Mucosa of rectum (tissue), 2 donors: ENCODE measurements around the gene EPS8L1.

ENCODE experiments used
- H3K27ac ChIP-seq, 2 donors: one replicate each; pipeline ENCODE4 v1.7.0; 2013; ENCODE audit warnings: inconsistent platforms in 2 of 2, low read depth in 2 of 2, low read length in 2 of 2
- H3K27me3 ChIP-seq, 2 donors: one replicate each; pipeline ENCODE4 v1.7.0; 2013; ENCODE audit warnings: low read length in 2 of 2; ENCODE audit not compliant: control insufficient read depth in 2 of 2, insufficient read depth in 2 of 2
- H3K36me3 ChIP-seq, 2 donors: one replicate each; pipeline ENCODE4 v1.7.0; 2013; ENCODE audit warnings: low read length in 2 of 2; ENCODE audit not compliant: control insufficient read depth in 2 of 2, insufficient read depth in 2 of 2
- H3K4me1 ChIP-seq, 2 donors: one replicate each; pipeline ENCODE4 v1.7.0; 2013; ENCODE audit warnings: low read length in 2 of 2, mild to moderate bottlenecking in 1 of 2; ENCODE audit not compliant: control insufficient read depth in 2 of 2, insufficient read depth in 2 of 2
- H3K4me3 ChIP-seq, 2 donors: one replicate each; pipeline ENCODE4 v1.7.0; 2013; ENCODE audit warnings: low read length in 2 of 2
- H3K9ac ChIP-seq, 2 donors: one replicate each; pipeline ENCODE4 v1.7.0; 2013; ENCODE audit warnings: low read length in 2 of 2, low read depth in 1 of 2, mild to moderate bottlenecking in 1 of 2
- H3K9me3 ChIP-seq, 2 donors: one replicate each; pipeline ENCODE4 v1.7.0; 2013; ENCODE audit warnings: low read length in 2 of 2; ENCODE audit not compliant: control insufficient read depth in 2 of 2
- donor health status: healthy.
- donor health status: Normal muscosa, but diverticular disease.

The EPS8L1 gene

GRCh38 chr19:55116859-55117662, 41.4 kb downstream of the EPS8L1 start, which contains the start of gene PPP1R12C:
Gene PPP1R12C (minus strand): TSS chr19:55117637. CDS start chr19:55117543, 94 bp downstream.
- Histone ChIP-seq H3K27me3 (no peaks in the 10 kb centered on the region), H3K27ac (peak within 1 kb of the TSS; percentile 71 to 85), H3K9me3 (no peaks in the 10 kb centered on the region), H3K36me3 (peaks cover 0 to 4% of the 10 kb centered on the region in 2 donors), H3K4me1 (peaks cover 22 to 25% of the 10 kb centered on the region in 2 donors), H3K4me3 (peak within 1 kb of the TSS; percentile 85 to 89), H3K9ac (peak within 1 kb of the TSS; percentile 85)

GRCh38 chr19:55117663-55118391, 42.2 kb downstream of the EPS8L1 start:
- H3K36me3 ChIP-seq = no peaks in the 10 kb centered on the region
- H3K27ac ChIP-seq = peak overlapping the region; percentile 61 to 71
- no peaks in the 10 kb centered on the region for H3K27me3 ChIP-seq
- H3K4me1 ChIP-seq = peaks cover 21 to 25% of the 10 kb centered on the region in 2 donors
- peak overlapping the region; percentile 80 to 87 for H3K4me3 ChIP-seq
- peak overlapping the region; percentile 70 to 79 for H3K9ac ChIP-seq
- no peaks in the 10 kb centered on the region for H3K9me3 ChIP-seq

- no peak overlapping the region for H3K27ac ChIP-seq
Measured at GRCh38 chr19:55118401-55118991, 42.8 kb downstream of the EPS8L1 start.

GRCh38 chr19:55119053-55119452, 43.4 kb downstream of the EPS8L1 start:
- Histone ChIP-seq H3K27me3 (no peaks in the 10 kb centered on the region), H3K4me1 (peaks cover 16 to 22% of the 10 kb centered on the region in 2 donors), H3K36me3 (no peaks in the 10 kb centered on the region), H3K27ac (no peak overlapping the region), H3K9me3 (no peaks in the 10 kb centered on the region), H3K9ac (no peak overlapping the region), H3K4me3 (no peak overlapping the region)

More at GRCh38 chr19:55118401-55118991, 42.8 kb downstream of the EPS8L1 start:
- H3K9me3 ChIP-seq = no peaks in the 10 kb centered on the region
- no peaks in the 10 kb centered on the region for H3K36me3 ChIP-seq
- H3K4me1 ChIP-seq = peaks cover 16 to 22% of the 10 kb centered on the region in 2 donors
- no peaks in the 10 kb centered on the region for H3K27me3 ChIP-seq
- peak overlapping the region; percentile 80 to 87 for H3K4me3 ChIP-seq
- peak overlapping the region; percentile 32 to 70 for H3K9ac ChIP-seq

GRCh38 chr19:55131421-55131820, 55.8 kb downstream of the EPS8L1 start:
- H3K27me3 ChIP-seq = peaks cover 5 to 11% of the 10 kb centered on the region in 2 donors
- H3K9ac ChIP-seq = no peak overlapping the region

GRCh38 chr19:55132453-55133129, 56.9 kb downstream of the EPS8L1 start:
- no peak overlapping the region for H3K27ac ChIP-seq
- H3K9me3 ChIP-seq = no peaks in the 10 kb centered on the region
- H3K4me3 ChIP-seq = no peak overlapping the region
- no peaks in the 10 kb centered on the region for H3K36me3 ChIP-seq
- peaks cover 5 to 11% of the 10 kb centered on the region in 2 donors for H3K27me3 ChIP-seq
- no peak overlapping the region for H3K9ac ChIP-seq
- no peaks in the 10 kb centered on the region for H3K4me1 ChIP-seq

More at GRCh38 chr19:55131421-55131820, 55.8 kb downstream of the EPS8L1 start:
- Histone ChIP-seq H3K4me3 (no peak overlapping the region), H3K27ac (no peak overlapping the region), H3K4me1 (no peaks in the 10 kb centered on the region), H3K36me3 (no peaks in the 10 kb centered on the region), H3K9me3 (no peaks in the 10 kb centered on the region)

GRCh38 chr19:55133639-55134444, 58.2 kb downstream of the EPS8L1 start:
- H3K4me1 ChIP-seq = no peaks in the 10 kb centered on the region
- no peak overlapping the region for H3K4me3 ChIP-seq
- H3K27me3 ChIP-seq = peaks cover 5 to 11% of the 10 kb centered on the region in 2 donors
- no peak overlapping the region for H3K27ac ChIP-seq
- H3K36me3 ChIP-seq = no peaks in the 10 kb centered on the region
- H3K9me3 ChIP-seq = no peaks in the 10 kb centered on the region
- no peak overlapping the region for H3K9ac ChIP-seq

- Histone ChIP-seq H3K4me3 (no peak overlapping the region), H3K27ac (no peak overlapping the region), H3K27me3 (peaks cover 5 to 11% of the 10 kb centered on the region in 2 donors), H3K9ac (no peak overlapping the region), H3K9me3 (no peaks in the 10 kb centered on the region), H3K4me1 (no peaks in the 10 kb centered on the region), H3K36me3 (no peaks in the 10 kb centered on the region)
Measured at GRCh38 chr19:55134736-55135135, 59.1 kb downstream of the EPS8L1 start.

GRCh38 chr19:55136399-55137102, 60.9 kb downstream of the EPS8L1 start:
- H3K4me3 ChIP-seq = no peak overlapping the region
- no peaks in the 10 kb centered on the region for H3K36me3 ChIP-seq
- no peak overlapping the region for H3K9ac ChIP-seq
- H3K27me3 ChIP-seq = peaks cover 3 to 4% of the 10 kb centered on the region in 2 donors
- no peaks in the 10 kb centered on the region for H3K4me1 ChIP-seq
- no peaks in the 10 kb centered on the region for H3K9me3 ChIP-seq
- no peak overlapping the region for H3K27ac ChIP-seq
